Tibial nerve (tissue), 4 donors: ENCODE results near the gene CLMN.

ENCODE experiments used
- CTCF ChIP-seq, 5 experiments: fragments of 200-600 bp in 3 of 5; fragments of 450-650 bp in 2 of 5; sonication (generic) in 3 of 5; IDR thresholded peaks; one replicate each; pipeline ENCODE4 v1.5.1; 2016 to 2019; ENCODE audit warnings: antibody characterized with exemption in 5 of 5, mild to moderate bottlenecking in 3 of 5, moderate library complexity in 2 of 5
- EP300 ChIP-seq, 2 donors: sonication (generic); formaldehyde crosslinking; IDR thresholded peaks; one replicate each; pipeline ENCODE4 v1.6.1; 2017; ENCODE audit warnings: antibody characterized with exemption in 2 of 2, mild to moderate bottlenecking in 1 of 2
- POLR2A ChIP-seq, 2 donors: fragments of 450-650 bp; IDR thresholded peaks; one replicate each; pipeline ENCODE4 v1.6.1; 2017; ENCODE audit warnings: antibody characterized with exemption in 2 of 2, mild to moderate bottlenecking in 2 of 2, moderate library complexity in 2 of 2

DNA sequence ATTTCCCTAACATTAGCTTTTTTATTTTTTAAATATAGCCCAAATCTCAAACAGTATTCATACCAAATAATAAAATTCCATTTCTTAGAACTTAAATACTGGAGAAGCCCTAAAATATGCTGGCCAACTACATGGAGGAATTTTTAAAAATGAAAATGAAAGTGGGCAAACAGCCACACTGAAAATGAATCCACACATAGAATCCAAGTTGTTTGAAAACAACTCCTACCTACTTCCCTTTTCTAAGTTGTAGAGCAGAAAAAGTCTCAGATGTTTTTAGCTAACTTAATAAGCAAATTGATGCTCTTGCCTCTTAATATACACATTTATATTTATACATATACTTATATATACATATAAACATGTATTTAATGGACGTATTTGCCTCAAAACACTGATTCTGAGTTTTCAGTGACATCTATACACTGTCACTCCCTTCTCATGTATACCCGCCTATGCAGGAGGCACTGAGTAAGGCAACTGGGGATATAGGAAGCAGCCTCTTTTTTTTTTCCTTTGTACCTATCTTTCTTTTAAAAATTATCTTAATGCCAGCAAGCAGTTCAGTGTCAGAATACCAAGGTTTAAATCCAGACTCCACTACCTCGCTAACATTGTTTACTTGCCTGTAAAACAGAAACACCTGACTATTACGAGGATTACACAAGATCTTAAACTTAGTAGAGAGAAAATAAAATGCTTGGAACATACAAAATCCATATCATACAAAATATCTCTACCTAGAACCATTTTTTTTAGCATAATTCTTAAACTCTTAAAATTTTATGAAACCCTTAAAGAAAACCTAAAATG, 175.7 kb downstream of the CLMN start:
- TF ChIP-seq POLR2A (IDR thresholded peaks at IDR 0.05) (no peak), CTCF (IDR thresholded peaks at IDR 0.05) (no peak), EP300 (IDR thresholded peaks at IDR 0.05) (no peak)
